Activated T-cell treated with anti-CD3 and anti-CD28 coated beads, Interleukin-2, amount 50 U/mL, for 4 hours (primary cell): ENCODE data around the gene SEC14L5. TPM values are rescaled to one million over a fixed set of nuclear protein-coding genes. Genes with fewer than 3 reads are reported as not detected.

Experiments
- ATAC-seq, 2 donors: fragments of 200-7000 bp; cut with Tn5 transposase; one replicate each; pipeline ENCODE4 v1.10.0; 2021
- DNase-seq: peaks from one replicate; pipeline ENCODE4 v3.0.0-alpha.2; 2020
- H3K27me3 Mint-ChIP-seq: one replicate; pipeline ENCODE4 v1.8.0; 2021; ENCODE audit warnings: low read depth, mixed read lengths
- H3K36me3 Mint-ChIP-seq: one replicate; pipeline ENCODE4 v1.8.0; 2022; ENCODE audit warnings: mixed read lengths; ENCODE audit not compliant: insufficient read depth
- H3K4me1 Mint-ChIP-seq: one replicate; pipeline ENCODE4 v1.8.0; 2021; ENCODE audit warnings: low read depth, mixed read lengths
- H3K4me3 Mint-ChIP-seq: one replicate; pipeline ENCODE4 v1.8.0; 2021; ENCODE audit warnings: mild to moderate bottlenecking, moderate library complexity, mixed read lengths
- H3K9me3 Mint-ChIP-seq: one replicate; pipeline ENCODE4 v1.8.0; 2021; ENCODE audit warnings: mixed read lengths
- total RNA-seq, 3 donors: library from RNA; stranded (reverse); gene quantifications; one replicate each; pipeline ENCODE4 v1.2.1, GENCODE V29; 2021

SEC14L5 gene
- total RNA-seq, 3 donors from 2014 or later = not detected

- Mint-ChIP-seq H3K4me3 (no peak overlapping the region), H3K9me3 (no peaks in the 10 kb centered on the region), H3K27me3 (peaks cover 3% of the 10 kb centered on the region), H3K4me1 (no peaks in the 10 kb centered on the region), H3K36me3 (no peaks in the 10 kb centered on the region)
- DNase-seq (no peak), ATAC-seq (no peak)
These were observed 59.0 kb downstream of the SEC14L5 start for GRCh38 chr16:5016967-5017677.

DNA sequence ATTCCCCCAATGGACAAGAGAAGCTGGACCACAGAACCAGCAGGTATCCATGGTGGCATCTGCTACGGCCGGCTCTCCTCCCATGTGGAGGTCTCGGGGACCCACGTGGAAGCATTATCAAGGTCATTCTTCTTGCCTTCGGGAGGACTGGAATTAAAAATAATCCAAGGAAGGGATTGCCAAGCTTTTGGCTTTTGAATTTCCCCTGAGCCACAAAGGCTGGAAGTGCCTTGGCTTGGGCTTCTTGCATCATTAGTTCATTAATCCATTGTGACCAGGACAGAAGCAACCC lies 59.5 kb downstream of the SEC14L5 start:
- Mint-ChIP-seq H3K27me3 (peaks cover 3% of the 10 kb centered on the region), H3K4me3 (no peak overlapping the region), H3K4me1 (no peaks in the 10 kb centered on the region), H3K36me3 (no peaks in the 10 kb centered on the region), H3K9me3 (no peaks in the 10 kb centered on the region)
- ATAC-seq (no peak), DNase-seq (no peak)

DNA sequence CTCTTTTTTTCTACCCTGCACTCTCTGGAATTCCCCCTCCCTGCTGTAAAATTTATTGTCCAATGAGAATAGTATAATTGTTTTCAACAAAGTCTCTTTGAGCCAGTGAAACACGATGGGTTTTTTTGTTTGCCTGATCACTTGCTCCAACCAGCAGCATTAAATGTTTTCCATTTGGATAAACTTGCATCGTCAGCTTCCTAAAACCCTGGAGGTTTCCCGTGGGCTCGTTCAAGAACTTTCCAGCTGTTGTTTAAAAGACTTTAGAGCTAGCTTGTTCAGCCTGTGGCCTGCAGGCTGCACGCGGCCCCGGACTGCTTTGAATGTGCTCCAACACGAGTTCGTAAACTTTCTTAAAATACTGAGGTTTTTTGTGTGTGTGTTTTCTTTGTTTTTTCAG lies 60.7 kb downstream of the SEC14L5 start:
- no peak for ATAC-seq
- no peaks in the 10 kb centered on the region for H3K36me3 Mint-ChIP-seq
- DNase-seq = no peak
- no peaks in the 10 kb centered on the region for H3K9me3 Mint-ChIP-seq
- peaks cover 3% of the 10 kb centered on the region for H3K27me3 Mint-ChIP-seq
- H3K4me3 Mint-ChIP-seq = no peak overlapping the region
- H3K4me1 Mint-ChIP-seq = no peaks in the 10 kb centered on the region

- Mint-ChIP-seq H3K4me1 (no peaks in the 10 kb centered on the region), H3K9me3 (no peaks in the 10 kb centered on the region), H3K36me3 (no peaks in the 10 kb centered on the region), H3K4me3 (no peak overlapping the region), H3K27me3 (peaks cover 3% of the 10 kb centered on the region)
- no peak for ATAC-seq
- no peak for DNase-seq
These were observed 61.6 kb downstream of the SEC14L5 start for GRCh38 chr16:5019775-5020174.

DNA sequence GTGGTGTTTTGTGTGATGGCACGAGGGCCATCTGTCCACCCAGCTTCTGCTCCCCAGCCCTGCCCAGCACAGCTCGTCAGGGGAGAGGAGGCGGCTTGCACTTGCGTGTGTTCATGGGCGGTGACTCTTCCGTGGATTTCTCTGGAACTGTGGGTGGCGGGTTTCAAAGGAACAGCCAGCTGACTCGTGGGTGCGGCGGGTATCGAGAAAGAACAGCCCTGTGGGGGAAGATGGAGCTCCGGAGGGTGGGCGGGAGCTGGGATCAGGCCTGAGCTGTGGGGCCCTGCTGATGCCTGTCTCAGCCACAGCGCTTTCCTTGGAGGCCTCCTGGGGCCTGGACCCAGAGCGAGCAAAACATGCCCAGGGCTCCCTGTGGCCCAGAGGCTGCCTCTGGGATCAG lies 62.4 kb downstream of the SEC14L5 start:
- Mint-ChIP-seq H3K4me1 (no peaks in the 10 kb centered on the region), H3K27me3 (peaks cover 3% of the 10 kb centered on the region), H3K9me3 (no peaks in the 10 kb centered on the region), H3K4me3 (no peak overlapping the region), H3K36me3 (no peaks in the 10 kb centered on the region)
- ATAC-seq (no peak), DNase-seq (no peak)

DNA sequence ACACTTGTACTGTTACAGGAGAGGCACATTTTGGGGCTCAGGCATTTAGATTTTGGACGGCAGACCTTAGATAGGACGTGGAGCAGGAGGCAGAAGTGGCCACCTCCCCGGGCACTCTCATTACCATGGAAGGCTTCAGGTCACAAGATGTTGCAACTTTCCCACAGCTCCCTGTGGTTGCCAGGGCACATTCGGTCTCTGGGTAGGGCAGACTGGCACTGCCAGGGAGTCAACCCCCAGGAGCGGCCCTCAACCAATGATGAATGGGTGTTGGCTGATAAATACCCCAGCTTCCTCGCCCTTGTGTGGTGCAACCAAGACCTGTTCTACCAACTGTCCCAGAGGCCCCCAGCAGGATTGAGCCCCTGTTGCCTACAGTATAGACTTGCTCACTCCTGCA lies 64.4 kb downstream of the SEC14L5 start:
- ATAC-seq = no peak
- Mint-ChIP-seq H3K27me3 (no peaks in the 10 kb centered on the region), H3K4me1 (no peaks in the 10 kb centered on the region), H3K9me3 (no peaks in the 10 kb centered on the region), H3K36me3 (peaks cover 2% of the 10 kb centered on the region), H3K4me3 (no peak overlapping the region)
- no peak for DNase-seq

DNA sequence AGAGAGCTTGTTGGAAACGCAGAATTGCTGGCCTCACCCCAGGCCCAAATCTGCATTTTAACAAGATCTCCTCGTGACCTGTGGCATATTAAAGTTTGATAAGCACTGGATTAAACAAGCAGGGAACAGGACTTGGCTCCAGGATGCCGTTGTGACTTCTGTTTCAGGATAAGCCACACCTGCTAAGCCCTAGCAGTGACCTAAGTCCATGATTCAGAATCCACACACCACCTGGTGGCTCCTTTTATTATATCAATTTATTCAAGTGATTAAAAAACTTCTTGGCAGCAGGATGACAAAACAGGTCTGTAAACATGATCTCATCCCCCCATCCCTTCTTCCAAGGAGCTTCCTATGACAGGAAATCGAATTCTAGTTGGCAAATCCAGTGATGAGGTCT lies 66.5 kb downstream of the SEC14L5 start:
- no peaks in the 10 kb centered on the region for H3K9me3 Mint-ChIP-seq
- ATAC-seq = no peak

GRCh38 chr16:5025171-5025632 lies 67.1 kb downstream of the SEC14L5 start:
- no peaks in the 10 kb centered on the region for H3K9me3 Mint-ChIP-seq
- DNase-seq (no peak), ATAC-seq (no peak)
- no peak overlapping the region for H3K4me3 Mint-ChIP-seq
- peaks cover 2% of the 10 kb centered on the region for H3K36me3 Mint-ChIP-seq
- no peaks in the 10 kb centered on the region for H3K27me3 Mint-ChIP-seq
- H3K4me1 Mint-ChIP-seq = no peaks in the 10 kb centered on the region

More for the DNA sequence above, 66.5 kb downstream of the SEC14L5 start:
- no peak overlapping the region for H3K4me3 Mint-ChIP-seq
- no peak for DNase-seq
- H3K36me3 Mint-ChIP-seq = peaks cover 2% of the 10 kb centered on the region
- no peaks in the 10 kb centered on the region for H3K27me3 Mint-ChIP-seq
- no peaks in the 10 kb centered on the region for H3K4me1 Mint-ChIP-seq

- no peaks in the 10 kb centered on the region for H3K27me3 Mint-ChIP-seq
- ATAC-seq = no peak
- H3K4me3 Mint-ChIP-seq = no peak overlapping the region
- no peaks in the 10 kb centered on the region for H3K4me1 Mint-ChIP-seq
- no peaks in the 10 kb centered on the region for H3K9me3 Mint-ChIP-seq
- no peak for DNase-seq
- peaks cover 4% of the 10 kb centered on the region for H3K36me3 Mint-ChIP-seq
These were observed 68.5 kb downstream of the SEC14L5 start for GRCh38 chr16:5026664-5027063.

GRCh38 chr16:5027086-5027485 lies 69.0 kb downstream of the SEC14L5 start:
- Mint-ChIP-seq H3K4me3 (no peak overlapping the region), H3K4me1 (peaks cover 2% of the 10 kb centered on the region)
- ATAC-seq = no peak

DNA sequence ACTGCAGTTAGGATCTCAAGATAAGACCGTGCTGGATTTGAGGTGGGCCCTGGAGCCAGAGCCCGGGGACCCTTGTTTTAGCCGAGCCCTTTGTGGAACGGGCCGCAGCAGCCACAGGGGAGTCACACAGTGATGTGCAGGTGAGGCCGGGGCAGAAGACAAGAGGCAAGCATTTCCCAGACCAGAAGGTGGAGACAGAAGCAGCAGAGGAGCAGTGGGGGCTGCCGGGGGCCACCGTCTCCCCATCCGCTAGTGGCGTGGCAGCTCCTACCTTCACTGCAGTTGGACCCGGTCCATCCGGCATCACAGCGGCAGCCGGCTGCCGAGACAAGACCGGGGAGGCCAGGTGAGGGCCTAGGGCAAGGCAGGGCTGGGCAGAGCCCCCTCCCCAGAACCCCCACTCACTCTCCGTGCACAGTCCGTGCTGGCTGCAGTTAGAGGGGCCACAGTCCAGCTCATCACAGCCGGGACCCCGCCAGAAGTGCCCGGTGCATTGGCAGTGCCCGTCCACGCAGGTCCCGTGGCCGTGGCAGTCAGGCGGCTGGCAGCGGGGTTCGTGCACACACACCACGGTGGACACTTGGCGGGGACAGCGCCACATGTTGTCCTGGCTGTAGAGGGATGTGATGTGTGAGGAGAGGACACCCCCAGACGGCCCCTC lies 69.6 kb downstream of the SEC14L5 start:
- DNase-seq = no peak
- no peaks in the 10 kb centered on the region for H3K27me3 Mint-ChIP-seq
- ATAC-seq = peak in 1 of 2 donors; percentile 15
- H3K4me1 Mint-ChIP-seq = peaks cover 5% of the 10 kb centered on the region
- H3K36me3 Mint-ChIP-seq = peaks cover 4% of the 10 kb centered on the region
- H3K9me3 Mint-ChIP-seq = no peaks in the 10 kb centered on the region
- H3K4me3 Mint-ChIP-seq = no peak overlapping the region

More at GRCh38 chr16:5027086-5027485, 69.0 kb downstream of the SEC14L5 start:
- no peaks in the 10 kb centered on the region for H3K27me3 Mint-ChIP-seq
- H3K36me3 Mint-ChIP-seq = peaks cover 4% of the 10 kb centered on the region
- DNase-seq = no peak
- H3K9me3 Mint-ChIP-seq = no peaks in the 10 kb centered on the region

DNA sequence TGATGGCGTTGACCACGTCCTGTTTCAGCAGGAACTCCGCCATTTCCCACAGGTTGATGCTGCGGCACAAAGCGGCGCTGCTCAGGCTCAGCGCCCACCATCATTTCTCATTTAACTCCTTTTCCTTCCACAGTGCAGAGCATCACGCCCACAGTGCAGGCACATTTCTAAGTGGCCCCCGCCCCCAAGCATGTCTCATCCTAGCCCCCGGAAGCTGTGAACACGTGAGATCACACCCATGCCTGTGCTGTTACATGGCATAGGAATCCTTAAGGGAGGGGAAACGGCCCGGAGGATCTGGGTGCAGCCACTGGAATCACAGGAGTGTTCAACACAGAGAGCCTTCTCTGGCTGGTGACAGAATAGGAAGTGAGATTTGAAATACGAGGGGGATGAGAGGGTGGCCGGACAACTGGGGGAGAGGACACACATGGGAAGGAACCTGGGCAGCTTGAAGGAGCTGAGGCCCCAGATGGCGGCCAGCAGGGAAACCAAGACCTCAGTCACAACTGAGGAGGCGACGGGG lies 70.9 kb downstream of the SEC14L5 start:
- DNase-seq = no peak
- no peak for ATAC-seq
- peaks cover 11% of the 10 kb centered on the region for H3K4me1 Mint-ChIP-seq
- H3K9me3 Mint-ChIP-seq = no peaks in the 10 kb centered on the region
- H3K4me3 Mint-ChIP-seq = no peak overlapping the region
- peaks cover 4% of the 10 kb centered on the region for H3K36me3 Mint-ChIP-seq
- no peaks in the 10 kb centered on the region for H3K27me3 Mint-ChIP-seq

GRCh38 chr16:5030251-5030870 lies 72.2 kb downstream of the SEC14L5 start:
- Mint-ChIP-seq H3K4me1 (peaks cover 18% of the 10 kb centered on the region), H3K4me3 (no peak overlapping the region), H3K36me3 (peaks cover 4% of the 10 kb centered on the region), H3K27me3 (no peaks in the 10 kb centered on the region), H3K9me3 (no peaks in the 10 kb centered on the region)
- no peak for DNase-seq
- ATAC-seq = no peak

DNA sequence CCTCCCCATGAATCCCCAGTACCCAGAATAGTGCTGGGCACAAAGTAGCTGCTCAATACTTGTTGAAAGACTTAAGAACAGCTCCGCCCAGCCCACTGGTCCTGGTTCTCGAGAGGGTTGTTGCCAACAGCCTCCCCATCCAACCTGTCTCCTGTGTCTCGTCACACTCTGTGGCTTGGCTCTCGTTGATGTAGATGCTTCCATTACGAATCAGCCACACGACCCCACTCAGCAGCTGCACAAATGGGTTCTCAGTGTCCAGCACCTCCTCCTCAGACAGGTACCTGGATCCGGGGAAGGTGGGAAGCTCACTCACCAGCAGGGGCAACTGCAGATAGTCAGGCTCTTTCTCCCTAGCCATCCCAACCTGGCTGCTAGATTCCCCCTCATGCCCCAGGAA lies 73.5 kb downstream of the SEC14L5 start:
- DNase-seq (no peak), ATAC-seq (no peak)
- Mint-ChIP-seq H3K4me1 (peaks cover 18% of the 10 kb centered on the region), H3K27me3 (no peaks in the 10 kb centered on the region), H3K36me3 (peaks cover 4% of the 10 kb centered on the region), H3K4me3 (peak overlapping the region; percentile 52), H3K9me3 (no peaks in the 10 kb centered on the region)

- Mint-ChIP-seq H3K4me1 (peaks cover 18% of the 10 kb centered on the region), H3K27me3 (no peaks in the 10 kb centered on the region), H3K9me3 (no peaks in the 10 kb centered on the region), H3K36me3 (peaks cover 2% of the 10 kb centered on the region), H3K4me3 (peak overlapping the region; percentile 84)
- no peak for ATAC-seq
- no peak for DNase-seq
These were observed 74.6 kb downstream of the SEC14L5 start for GRCh38 chr16:5032748-5033167.
